HL-60 (cell line): ENCODE data around the gene TRPC4AP.

Source experiments
- GABPA ChIP-seq: IDR thresholded peaks from 2 replicates; pipeline ENCODE4 v1.6.1; 2012; ENCODE audit warnings: low read depth
- POLR2AphosphoS5 ChIP-seq: IDR thresholded peaks from 2 replicates; pipeline ENCODE4 v1.6.1; 2012; ENCODE audit warnings: low read depth
- REST ChIP-seq: IDR thresholded peaks from 2 replicates; pipeline ENCODE4 v1.6.1; 2012; ENCODE audit warnings: low read depth; ENCODE audit not compliant: insufficient replicate concordance
- TF ChIP-seq, protein P1 (sequence below): IDR thresholded peaks from one replicate; pipeline ENCODE4 v1.5.1; 2011; ENCODE audit warnings: low read length, control low read depth, inconsistent platforms; ENCODE audit not compliant: insufficient read depth

DNA sequence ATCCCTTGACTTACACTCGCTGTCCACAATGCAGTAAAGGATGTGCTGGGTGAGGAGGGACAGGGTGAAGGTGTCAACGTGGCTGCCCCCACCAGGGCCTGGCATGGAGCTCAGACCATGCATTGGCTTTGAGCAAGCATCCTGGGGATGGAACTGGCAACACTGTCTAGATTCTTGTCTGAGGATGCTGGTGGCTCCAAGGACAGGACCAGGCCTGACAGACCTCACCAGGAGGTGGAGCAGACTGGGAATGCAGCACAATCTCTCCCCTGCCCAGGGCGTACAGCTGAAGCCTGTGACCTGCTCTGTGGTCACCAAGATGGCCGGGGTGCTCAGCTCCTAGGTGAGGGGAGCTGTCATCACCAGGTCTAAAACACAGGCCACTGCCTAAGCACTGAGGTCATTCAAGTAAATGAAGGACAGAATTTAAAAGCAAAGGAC is 86.1 kb downstream of the TRPC4AP start:
- TF ChIP-seq, protein P1, sequence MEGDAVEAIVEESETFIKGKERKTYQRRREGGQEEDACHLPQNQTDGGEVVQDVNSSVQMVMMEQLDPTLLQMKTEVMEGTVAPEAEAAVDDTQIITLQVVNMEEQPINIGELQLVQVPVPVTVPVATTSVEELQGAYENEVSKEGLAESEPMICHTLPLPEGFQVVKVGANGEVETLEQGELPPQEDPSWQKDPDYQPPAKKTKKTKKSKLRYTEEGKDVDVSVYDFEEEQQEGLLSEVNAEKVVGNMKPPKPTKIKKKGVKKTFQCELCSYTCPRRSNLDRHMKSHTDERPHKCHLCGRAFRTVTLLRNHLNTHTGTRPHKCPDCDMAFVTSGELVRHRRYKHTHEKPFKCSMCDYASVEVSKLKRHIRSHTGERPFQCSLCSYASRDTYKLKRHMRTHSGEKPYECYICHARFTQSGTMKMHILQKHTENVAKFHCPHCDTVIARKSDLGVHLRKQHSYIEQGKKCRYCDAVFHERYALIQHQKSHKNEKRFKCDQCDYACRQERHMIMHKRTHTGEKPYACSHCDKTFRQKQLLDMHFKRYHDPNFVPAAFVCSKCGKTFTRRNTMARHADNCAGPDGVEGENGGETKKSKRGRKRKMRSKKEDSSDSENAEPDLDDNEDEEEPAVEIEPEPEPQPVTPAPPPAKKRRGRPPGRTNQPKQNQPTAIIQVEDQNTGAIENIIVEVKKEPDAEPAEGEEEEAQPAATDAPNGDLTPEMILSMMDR: no peak
- TF ChIP-seq REST (no peak), GABPA (no peak), POLR2AphosphoS5 (no peak)
